Endothelial cell of umbilical vein (primary cell): ENCODE data around the gene ENGASE. TPM values are rescaled to one million over a fixed set of nuclear protein-coding genes. Genes with fewer than 3 reads are reported as not detected.

ENCODE experiments used
- BruUV-seq: library from RNA; stranded (reverse); fragments of 400-500 nt; replicated peaks from 2 replicates; lab custom pipeline; 2021; lab: Mats Ljungman, UMichigan
- CTCF ChIA-PET: fragments of 300-600, 350-600 bp; sonication (Branson Sonifier 250); formaldehyde crosslinking; loops from one replicate; lab custom pipeline; 2021; ENCODE audit warnings: antibody characterized with exemption, inconsistent platforms; lab: Charles Lee
- POLR2A ChIA-PET: fragments of 300-600, 350-600 bp; sonication (Branson Sonifier 250); formaldehyde crosslinking; loops from one replicate; lab custom pipeline; 2021; ENCODE audit warnings: antibody characterized with exemption, inconsistent platforms; lab: Charles Lee
- DNase-seq: peaks from one replicate; pipeline ENCODE4 v3.0.0-alpha.2; 2011; ENCODE audit warnings: low read depth, low spot score
- FAIRE-seq: peaks from 2 replicates; lab custom pipeline; 2011; peaks lifted over from hg19 to GRCh38; lab: Jason Lieb, UNC
- H2AFZ ChIP-seq: 2 replicates; pipeline ENCODE4 v1.6.0; 2012; ENCODE audit warnings: low read depth, low read length, control low read depth, inconsistent platforms
- H3K27ac ChIP-seq: 2 replicates; pipeline ENCODE4 v1.5.1; 2011; ENCODE audit warnings: low read depth, mild to moderate bottlenecking, control low read depth, low read length, moderate library complexity; ENCODE audit not compliant: insufficient read depth
- H3K27me3 ChIP-seq, 2 experiments: 2 replicates each; pipeline versions ENCODE4 v1.6.0 to v1.6.1; 2011; ENCODE audit warnings: low read length in 2 of 2, mixed read lengths in 1 of 2; ENCODE audit not compliant: control insufficient read depth in 2 of 2, insufficient read depth in 2 of 2
- H3K36me3 ChIP-seq, 2 experiments: 2 replicates in 1 of 2; 3 replicates in 1 of 2; pipeline ENCODE4 v1.5.1; 2011; ENCODE audit warnings: low read length in 2 of 2, mild to moderate bottlenecking in 1 of 2, moderate library complexity in 1 of 2; ENCODE audit not compliant: control insufficient read depth in 2 of 2, insufficient read depth in 2 of 2; ENCODE audit errors: extremely low read depth in 1 of 2
- H3K4me1 ChIP-seq: 3 replicates; pipeline ENCODE4 v1.5.1; 2011; ENCODE audit warnings: mild to moderate bottlenecking, low read length; ENCODE audit not compliant: control insufficient read depth, insufficient read depth; ENCODE audit errors: extremely low read depth
- H3K4me2 ChIP-seq: 2 replicates; pipeline ENCODE4 v1.6.1; 2011; ENCODE audit warnings: low read length, control low read depth, mixed read lengths; ENCODE audit not compliant: insufficient read depth
- H3K4me3 ChIP-seq, 3 experiments: fragments of 200-600 bp in 1 of 3; sonication (generic), shearing (Covaris generic) in 1 of 3; replicated peaks in 1 of 3; 2 replicates each; pipeline ENCODE4 v1.5.1; 2011 to 2016; ENCODE audit warnings: control low read depth in 3 of 3, low read length in 3 of 3, mild to moderate bottlenecking in 2 of 3, inconsistent platforms in 1 of 3, low read depth in 1 of 3, moderate library complexity in 1 of 3; ENCODE audit not compliant: insufficient read depth in 1 of 3
- H3K79me2 ChIP-seq: 2 replicates; pipeline ENCODE4 v1.6.0; 2012; ENCODE audit warnings: low read length, inconsistent platforms; ENCODE audit not compliant: control insufficient read depth, insufficient read depth
- H3K9ac ChIP-seq: replicated peaks from 2 replicates; pipeline ENCODE3; 2011; ENCODE audit warnings: low read length, control low read depth; ENCODE audit not compliant: insufficient read depth; ENCODE audit errors: extremely low read depth
- H3K9me1 ChIP-seq: replicated peaks from 3 replicates; pipeline ENCODE4 v1.6.0; 2011; ENCODE audit warnings: mild to moderate bottlenecking, low read length; ENCODE audit not compliant: control insufficient read depth, insufficient read depth; ENCODE audit errors: extremely low read depth
- H3K9me3 ChIP-seq: replicated peaks from 2 replicates; pipeline ENCODE4 v1.5.1; 2012; ENCODE audit warnings: low read length, inconsistent platforms; ENCODE audit not compliant: control insufficient read depth, insufficient read depth
- H4K20me1 ChIP-seq: replicated peaks from 2 replicates; pipeline ENCODE3; 2011; ENCODE audit warnings: mild to moderate bottlenecking, low read length; ENCODE audit not compliant: control insufficient read depth, insufficient read depth; ENCODE audit errors: extremely low read depth
- EZH2 ChIP-seq: IDR thresholded peaks from 2 replicates; pipeline ENCODE4 v1.6.1; 2012; ENCODE audit warnings: borderline replicate concordance, low read depth, mild to moderate bottlenecking, moderate library complexity, low read length, inconsistent platforms; ENCODE audit not compliant: severe bottlenecking
- FOS ChIP-seq: IDR thresholded peaks from 2 replicates; pipeline ENCODE4 v1.6.1; 2011; ENCODE audit warnings: mild to moderate bottlenecking, low read length, moderate library complexity, borderline replicate concordance; ENCODE audit not compliant: insufficient read depth
- GATA2 ChIP-seq: IDR thresholded peaks from 2 replicates; pipeline ENCODE4 v1.7.0; 2011; ENCODE audit warnings: low read depth, mild to moderate bottlenecking, moderate library complexity, mixed read lengths, low read length; ENCODE audit not compliant: insufficient read length, insufficient read depth
- JUN ChIP-seq: IDR thresholded peaks from 2 replicates; pipeline ENCODE4 v1.6.1; 2011; ENCODE audit warnings: borderline replicate concordance, low read depth; ENCODE audit not compliant: insufficient read length, insufficient read depth
- MAX ChIP-seq: IDR thresholded peaks from 2 replicates; pipeline ENCODE4 v1.6.1; 2011; ENCODE audit not compliant: insufficient read depth, insufficient read length
- MYC ChIP-seq: IDR thresholded peaks from one replicate; pipeline ENCODE4 v1.6.1; 2011; ENCODE audit warnings: mild to moderate bottlenecking, low read depth, low read length
- POLR2A ChIP-seq: IDR thresholded peaks from 2 replicates; pipeline ENCODE4 v1.6.1; 2012; ENCODE audit warnings: low read depth, mild to moderate bottlenecking, control low read depth, low read length
- POLR2AphosphoS5 ChIP-seq: IDR thresholded peaks from 2 replicates; pipeline ENCODE4 v1.6.1; 2012; ENCODE audit warnings: low read depth, mild to moderate bottlenecking, control low read depth, low read length, moderate library complexity; ENCODE audit not compliant: insufficient read depth
- dilution Hi-C: fragments of 300-500 bp; cut with MboI; formaldehyde crosslinking; loops from one replicate; pipeline ENCODE4 v1.15.0; 2019; ENCODE audit warnings: low sequenced_read_pairs; ENCODE audit not compliant: extremely low pct_ligation_motif_present
- intact Hi-C: fragments of 100-400 bp; cut with micrococcal nuclease; formaldehyde crosslinking; loops from one replicate; pipeline ENCODE4 v1.10.0; 2022
- polyA plus RNA-seq, 4 experiments: library from polyadenylated mRNA; depleted of rRNA in 3 of 4; stranded (reverse) in 3 of 4; unstranded in 1 of 4; fragments of >200 nt; gene quantifications; 2 replicates each; pipeline versions ENCODE4 v1.2.1 to v1.2.3, GENCODE V29; 2011 to 2012; ENCODE audit warnings: missing spikeins in 1 of 4
- total RNA-seq: library from RNA; stranded (reverse); gene quantifications from 2 replicates; pipeline ENCODE4 v1.2.3, GENCODE V29; 2021
- TF ChIP-seq, protein P1 (sequence below), 2 donors: IDR thresholded peaks; 1 replicate in 1 of 2; 2 replicates in 1 of 2; pipeline ENCODE4 v1.5.1; 2011; ENCODE audit warnings: low read length in 2 of 2, mild to moderate bottlenecking in 2 of 2, moderate library complexity in 2 of 2, control low read depth in 1 of 2, inconsistent platforms in 1 of 2, low read depth in 1 of 2; ENCODE audit not compliant: insufficient read depth in 1 of 2; ENCODE audit errors: extremely low read depth in 1 of 2

Gene ENGASE
- total and polyA plus RNA-seq, 2 donors (not counting 3 experiments of a cell fraction or from before 2014, with no cell fraction given) = 13.7 to 20.8 TPM

DNA sequence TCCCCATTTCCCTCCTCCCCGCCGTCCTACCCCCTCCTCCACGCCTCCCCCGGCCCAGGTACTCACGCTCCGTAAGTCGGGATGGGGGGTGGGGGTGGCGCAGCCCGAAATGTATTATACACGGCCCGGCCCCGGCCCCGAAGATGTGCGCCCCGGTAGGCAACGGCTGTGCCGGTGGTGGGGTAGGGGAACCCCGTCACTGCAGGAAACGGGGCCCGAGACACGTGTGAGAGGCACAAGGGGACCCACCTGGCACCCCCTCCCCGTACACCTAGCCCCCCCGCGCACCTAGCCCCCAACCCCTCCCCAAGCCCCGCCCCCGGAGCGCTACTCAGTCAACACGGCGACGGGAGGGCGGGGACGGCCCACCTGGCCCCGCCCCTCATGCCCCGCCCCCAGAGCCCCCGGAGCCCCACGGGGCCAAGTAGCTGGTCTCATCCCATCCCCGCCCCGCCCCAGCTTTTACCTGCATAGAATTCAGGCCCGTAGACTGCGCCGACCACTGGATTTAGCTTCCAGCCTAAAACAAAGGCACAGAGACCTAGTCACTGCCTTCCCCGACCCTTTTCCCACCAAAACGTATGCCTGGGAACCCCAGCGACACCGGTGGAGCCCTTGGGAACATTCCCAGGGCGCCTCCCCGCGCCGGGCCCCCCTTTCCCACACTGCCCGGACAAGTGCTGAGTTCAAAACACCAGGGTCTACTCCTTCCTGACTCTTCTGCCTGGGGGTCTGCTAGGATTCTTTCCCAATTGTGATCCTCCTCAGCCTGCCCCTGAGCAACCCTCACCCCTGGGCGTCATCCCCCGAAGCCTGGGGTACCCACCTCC is 22.8 kb downstream of the ENGASE start:
- POLR2A ChIA-PET = no interaction called here

More for the DNA sequence above, 22.8 kb downstream of the ENGASE start:
- Histone ChIP-seq H3K9ac (no peak overlapping the region), H3K4me3 (no peak overlapping the region), H2AFZ (no peak overlapping the region), H3K9me3 (no peaks in the 10 kb centered on the region), H3K4me1 (no peaks in the 10 kb centered on the region), H3K9me1 (no peaks in the 10 kb centered on the region), H3K4me2 (no peak overlapping the region), H3K27ac (no peak overlapping the region), H4K20me1 (no peaks in the 10 kb centered on the region), H3K36me3 (no peaks in the 10 kb centered on the region), H3K79me2 (no peaks in the 10 kb centered on the region), H3K27me3 (peaks cover 9 to 10% of the 10 kb centered on the region in 2 experiments)
- intact Hi-C loops (no loop called here), dilution Hi-C loops (no loop called here)
- FAIRE-seq (no peak), DNase-seq (no peak)
- BruUV-seq = no TSS peak
- no peak for TF ChIP-seq JUN
- TF ChIP-seq GATA2 = no peak
- no peak for TF ChIP-seq MYC
- no peak for TF ChIP-seq POLR2AphosphoS5
- no peak for TF ChIP-seq FOS
- TF ChIP-seq, protein P1, sequence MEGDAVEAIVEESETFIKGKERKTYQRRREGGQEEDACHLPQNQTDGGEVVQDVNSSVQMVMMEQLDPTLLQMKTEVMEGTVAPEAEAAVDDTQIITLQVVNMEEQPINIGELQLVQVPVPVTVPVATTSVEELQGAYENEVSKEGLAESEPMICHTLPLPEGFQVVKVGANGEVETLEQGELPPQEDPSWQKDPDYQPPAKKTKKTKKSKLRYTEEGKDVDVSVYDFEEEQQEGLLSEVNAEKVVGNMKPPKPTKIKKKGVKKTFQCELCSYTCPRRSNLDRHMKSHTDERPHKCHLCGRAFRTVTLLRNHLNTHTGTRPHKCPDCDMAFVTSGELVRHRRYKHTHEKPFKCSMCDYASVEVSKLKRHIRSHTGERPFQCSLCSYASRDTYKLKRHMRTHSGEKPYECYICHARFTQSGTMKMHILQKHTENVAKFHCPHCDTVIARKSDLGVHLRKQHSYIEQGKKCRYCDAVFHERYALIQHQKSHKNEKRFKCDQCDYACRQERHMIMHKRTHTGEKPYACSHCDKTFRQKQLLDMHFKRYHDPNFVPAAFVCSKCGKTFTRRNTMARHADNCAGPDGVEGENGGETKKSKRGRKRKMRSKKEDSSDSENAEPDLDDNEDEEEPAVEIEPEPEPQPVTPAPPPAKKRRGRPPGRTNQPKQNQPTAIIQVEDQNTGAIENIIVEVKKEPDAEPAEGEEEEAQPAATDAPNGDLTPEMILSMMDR (IDR thresholded peaks at IDR 0.05; ENCODE audit: extremely low read depth in 1 of 2, insufficient read depth in 1 of 2, low read depth in 1 of 2, low read length in 2 of 2) = no peak
- TF ChIP-seq EZH2 = no peak
- no peak for TF ChIP-seq MAX
- TF ChIP-seq POLR2A = no peak
- CTCF ChIA-PET = interaction anchor here (1.0 kb wide), 1 partner anchor 303 kb away, joined by 4 read pairs; no protein-coding TSS in a partner anchor
